Measurements from ENCODE around the gene ROGDI. TPM values are rescaled to one million over a fixed set of nuclear protein-coding genes. Genes with fewer than 3 reads are reported as not detected.
A peak's percentile ranks its signal among the peaks of the same experiment; 100 is the strongest.

ROGDI gene
- total and polyA plus RNA-seq, 2 donors (not counting 3 experiments of a cell fraction or from before 2014, with no cell fraction given) = 12.0 to 36.9 TPM

DNA sequence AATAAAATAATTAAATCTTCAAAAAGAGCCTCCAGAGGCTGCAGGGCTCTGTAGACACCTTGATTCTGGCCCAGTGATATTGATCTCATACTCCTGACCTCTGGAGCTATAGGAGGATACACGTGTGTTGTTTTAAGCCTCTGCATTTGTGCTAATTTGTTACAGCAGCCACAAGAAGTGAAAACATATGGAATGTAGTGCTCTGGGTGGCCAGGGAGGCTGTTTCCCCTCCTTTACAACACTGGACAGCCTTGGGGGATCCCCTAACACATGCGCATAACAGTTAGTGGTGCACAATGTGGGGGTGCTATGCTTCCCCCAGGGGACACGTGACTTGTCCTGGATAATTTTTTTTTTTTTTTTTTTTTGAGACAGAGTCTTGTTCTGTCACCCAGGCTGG, 30.8 kb downstream of the ROGDI start:
- no peak for FAIRE-seq
- no TSS peak for BruUV-seq (replicated peaks)
- no peak overlapping the region for H3K27ac ChIP-seq (ENCODE audit: insufficient read depth, low read depth, low read length)
- H3K9ac ChIP-seq (replicated peaks; ENCODE audit: extremely low read depth, insufficient read depth, low read length) = no peak overlapping the region
- no peaks in the 10 kb centered on the region for H3K79me2 ChIP-seq (ENCODE audit: control insufficient read depth, insufficient read depth, low read length)
- H3K27me3 ChIP-seq (ENCODE audit: control insufficient read depth in 2 of 2, insufficient read depth in 2 of 2, low read length in 2 of 2) = no peaks in the 10 kb centered on the region
- H2AFZ ChIP-seq (ENCODE audit: low read depth, low read length) = no peak overlapping the region
- no peak for TF ChIP-seq EZH2 (IDR thresholded peaks at IDR 0.05; ENCODE audit: borderline replicate concordance, low read depth, low read length, severe bottlenecking)
- H3K36me3 ChIP-seq (ENCODE audit: control insufficient read depth in 2 of 2, extremely low read depth in 1 of 2, insufficient read depth in 2 of 2, low read length in 2 of 2) = no peaks in the 10 kb centered on the region
- dilution Hi-C loops (cut with MboI; ENCODE audit: extremely low pct_ligation_motif_present, low sequenced_read_pairs) = no loop called here
- no peak for DNase-seq (ENCODE audit: low read depth, low spot score)
- no peak overlapping the region for H3K4me3 ChIP-seq (replicated peaks in 1 of 3; ENCODE audit: insufficient read depth in 1 of 3, low read depth in 1 of 3, low read length in 3 of 3)
- no peaks in the 10 kb centered on the region for H3K9me3 ChIP-seq (replicated peaks; ENCODE audit: control insufficient read depth, insufficient read depth, low read length)
- ChIA-PET POLR2A (no interaction called here), CTCF (interaction anchor here (0.7 kb wide), 1 partner anchor 271 kb away, joined by 3 read pairs; no protein-coding TSS in a partner anchor)
- H3K4me1 ChIP-seq (ENCODE audit: control insufficient read depth, extremely low read depth, insufficient read depth, low read length) = peaks cover 8% of the 10 kb centered on the region
- intact Hi-C loops (cut with micrococcal nuclease) = no loop called here
- H3K9me1 ChIP-seq (replicated peaks; ENCODE audit: control insufficient read depth, extremely low read depth, insufficient read depth, low read length) = no peaks in the 10 kb centered on the region
- no peaks in the 10 kb centered on the region for H4K20me1 ChIP-seq (replicated peaks; ENCODE audit: control insufficient read depth, extremely low read depth, insufficient read depth, low read length)
- no peak overlapping the region for H3K4me2 ChIP-seq (ENCODE audit: insufficient read depth, low read length)

DNA sequence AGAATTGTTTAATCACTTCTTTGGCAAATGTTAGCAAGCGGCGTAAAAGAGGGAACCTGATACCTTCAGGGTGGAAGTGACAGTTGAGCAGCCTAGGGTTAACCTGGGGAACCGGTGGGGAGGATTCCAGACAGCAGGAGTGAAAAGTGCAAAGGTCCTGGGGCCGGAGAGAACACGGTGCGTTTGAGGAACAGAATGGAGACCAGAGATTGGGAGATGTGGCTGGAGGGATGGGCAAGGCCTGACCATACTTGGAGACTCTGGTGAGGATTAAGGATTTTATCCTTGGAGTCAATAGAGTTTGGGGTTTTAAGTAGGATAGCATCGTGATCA, 33.2 kb downstream of the ROGDI start:
- Histone ChIP-seq H3K9me1 (replicated peaks; ENCODE audit: control insufficient read depth, extremely low read depth, insufficient read depth, low read length) (no peaks in the 10 kb centered on the region), H3K27ac (ENCODE audit: insufficient read depth, low read depth, low read length) (no peak overlapping the region), H3K79me2 (ENCODE audit: control insufficient read depth, insufficient read depth, low read length) (peaks cover 12% of the 10 kb centered on the region), H3K36me3 (ENCODE audit: control insufficient read depth in 2 of 2, extremely low read depth in 1 of 2, insufficient read depth in 2 of 2, low read length in 2 of 2) (peaks cover 0 to 7% of the 10 kb centered on the region in 2 experiments), H4K20me1 (replicated peaks; ENCODE audit: control insufficient read depth, extremely low read depth, insufficient read depth, low read length) (no peaks in the 10 kb centered on the region), H3K4me3 (replicated peaks in 1 of 3; ENCODE audit: insufficient read depth in 1 of 3, low read depth in 1 of 3, low read length in 3 of 3) (no peak overlapping the region), H3K4me1 (ENCODE audit: control insufficient read depth, extremely low read depth, insufficient read depth, low read length) (peaks cover 15% of the 10 kb centered on the region), H3K9me3 (replicated peaks; ENCODE audit: control insufficient read depth, insufficient read depth, low read length) (no peaks in the 10 kb centered on the region), H2AFZ (ENCODE audit: low read depth, low read length) (peak overlapping the region; percentile 83), H3K27me3 (ENCODE audit: control insufficient read depth in 2 of 2, insufficient read depth in 2 of 2, low read length in 2 of 2) (no peaks in the 10 kb centered on the region), H3K9ac (replicated peaks; ENCODE audit: extremely low read depth, insufficient read depth, low read length) (no peak overlapping the region), H3K4me2 (ENCODE audit: insufficient read depth, low read length) (peak overlapping the region; percentile 43)
- dilution Hi-C loops (cut with MboI; ENCODE audit: extremely low pct_ligation_motif_present, low sequenced_read_pairs) = no loop called here
- intact Hi-C loops (cut with micrococcal nuclease) = no loop called here
- FAIRE-seq (no peak), DNase-seq (ENCODE audit: low read depth, low spot score) (no peak)
- ChIA-PET POLR2A (interaction anchor here (0.6 to 0.8 kb wide), 2 partner anchors 11 to 35 kb away, joined by 3 read pairs; partner anchors contain the start of genes ANKS3 and DNAAF8), CTCF (interaction anchor here (0.6 to 1.4 kb wide), 3 partner anchors 17 to 188 kb away, joined by 3 to 6 read pairs (median 3); partner anchors contain the start of genes ANKS3 and DNAAF8)
- BruUV-seq (replicated peaks) = no TSS peak
- TF ChIP-seq POLR2A (IDR thresholded peaks at IDR 0.05; ENCODE audit: low read depth, low read length) = no peak
- TF ChIP-seq, protein P1, sequence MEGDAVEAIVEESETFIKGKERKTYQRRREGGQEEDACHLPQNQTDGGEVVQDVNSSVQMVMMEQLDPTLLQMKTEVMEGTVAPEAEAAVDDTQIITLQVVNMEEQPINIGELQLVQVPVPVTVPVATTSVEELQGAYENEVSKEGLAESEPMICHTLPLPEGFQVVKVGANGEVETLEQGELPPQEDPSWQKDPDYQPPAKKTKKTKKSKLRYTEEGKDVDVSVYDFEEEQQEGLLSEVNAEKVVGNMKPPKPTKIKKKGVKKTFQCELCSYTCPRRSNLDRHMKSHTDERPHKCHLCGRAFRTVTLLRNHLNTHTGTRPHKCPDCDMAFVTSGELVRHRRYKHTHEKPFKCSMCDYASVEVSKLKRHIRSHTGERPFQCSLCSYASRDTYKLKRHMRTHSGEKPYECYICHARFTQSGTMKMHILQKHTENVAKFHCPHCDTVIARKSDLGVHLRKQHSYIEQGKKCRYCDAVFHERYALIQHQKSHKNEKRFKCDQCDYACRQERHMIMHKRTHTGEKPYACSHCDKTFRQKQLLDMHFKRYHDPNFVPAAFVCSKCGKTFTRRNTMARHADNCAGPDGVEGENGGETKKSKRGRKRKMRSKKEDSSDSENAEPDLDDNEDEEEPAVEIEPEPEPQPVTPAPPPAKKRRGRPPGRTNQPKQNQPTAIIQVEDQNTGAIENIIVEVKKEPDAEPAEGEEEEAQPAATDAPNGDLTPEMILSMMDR (IDR thresholded peaks at IDR 0.05; ENCODE audit: extremely low read depth in 1 of 2, insufficient read depth in 1 of 2, low read depth in 1 of 2, low read length in 2 of 2) = no peak
- TF ChIP-seq JUN (IDR thresholded peaks at IDR 0.05; ENCODE audit: borderline replicate concordance, insufficient read depth, insufficient read length, low read depth) = no peak
- no peak for TF ChIP-seq POLR2AphosphoS5 (IDR thresholded peaks at IDR 0.05; ENCODE audit: insufficient read depth, low read depth, low read length)
- TF ChIP-seq, protein P2, sequence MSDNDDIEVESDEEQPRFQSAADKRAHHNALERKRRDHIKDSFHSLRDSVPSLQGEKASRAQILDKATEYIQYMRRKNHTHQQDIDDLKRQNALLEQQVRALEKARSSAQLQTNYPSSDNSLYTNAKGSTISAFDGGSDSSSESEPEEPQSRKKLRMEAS (IDR thresholded peaks at IDR 0.05; ENCODE audit: insufficient read depth, insufficient read length) = no peak
